ENCODE data around the gene DRC1. TPM values are rescaled to one million over a fixed set of nuclear protein-coding genes. Genes with fewer than 3 reads are reported as not detected.

The DRC1 gene
- total RNA-seq, 4 donors from 2014 or later, result not detected

DNA sequence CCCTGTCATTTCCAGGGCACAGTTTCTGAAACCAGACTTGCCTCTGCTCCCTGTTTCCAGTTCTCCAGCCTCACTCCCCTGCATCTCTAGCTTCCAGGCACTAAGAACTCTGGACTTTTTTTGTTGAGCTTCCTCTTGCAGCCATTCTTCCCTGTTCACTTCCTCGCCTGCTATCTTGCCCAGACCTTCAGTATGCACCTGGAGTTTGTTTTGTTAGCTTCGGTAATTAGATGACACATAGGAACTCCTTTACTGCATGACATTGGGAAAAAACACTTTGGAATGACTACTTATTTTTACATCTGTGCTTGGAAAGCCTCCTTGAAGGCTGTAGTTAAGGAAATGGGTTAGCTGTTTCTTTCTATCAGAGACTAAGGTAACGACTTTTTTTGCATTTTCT lies 41.0 kb downstream of the DRC1 start:
- Histone ChIP-seq H3K4me1 (no peaks in the 10 kb centered on the region), H3K4me3 (no peak overlapping the region), H3K9me3 (no peaks in the 10 kb centered on the region), H3K36me3 (no peaks in the 10 kb centered on the region), H3K27me3 (no peaks in the 10 kb centered on the region), H3K27ac (no peak overlapping the region)
- intact Hi-C loops (cut with DNase I), result no loop called here
- DNase-seq, result no peak
- WGBS, 2 donors, result 55 to 59% methylated on average over 3 of the region's 3 CpGs
- no peak for TF ChIP-seq POLR2A (IDR thresholded peaks at IDR 0.05)
- TF ChIP-seq, protein P1, sequence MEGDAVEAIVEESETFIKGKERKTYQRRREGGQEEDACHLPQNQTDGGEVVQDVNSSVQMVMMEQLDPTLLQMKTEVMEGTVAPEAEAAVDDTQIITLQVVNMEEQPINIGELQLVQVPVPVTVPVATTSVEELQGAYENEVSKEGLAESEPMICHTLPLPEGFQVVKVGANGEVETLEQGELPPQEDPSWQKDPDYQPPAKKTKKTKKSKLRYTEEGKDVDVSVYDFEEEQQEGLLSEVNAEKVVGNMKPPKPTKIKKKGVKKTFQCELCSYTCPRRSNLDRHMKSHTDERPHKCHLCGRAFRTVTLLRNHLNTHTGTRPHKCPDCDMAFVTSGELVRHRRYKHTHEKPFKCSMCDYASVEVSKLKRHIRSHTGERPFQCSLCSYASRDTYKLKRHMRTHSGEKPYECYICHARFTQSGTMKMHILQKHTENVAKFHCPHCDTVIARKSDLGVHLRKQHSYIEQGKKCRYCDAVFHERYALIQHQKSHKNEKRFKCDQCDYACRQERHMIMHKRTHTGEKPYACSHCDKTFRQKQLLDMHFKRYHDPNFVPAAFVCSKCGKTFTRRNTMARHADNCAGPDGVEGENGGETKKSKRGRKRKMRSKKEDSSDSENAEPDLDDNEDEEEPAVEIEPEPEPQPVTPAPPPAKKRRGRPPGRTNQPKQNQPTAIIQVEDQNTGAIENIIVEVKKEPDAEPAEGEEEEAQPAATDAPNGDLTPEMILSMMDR (IDR thresholded peaks at IDR 0.05), result no peak

DNA sequence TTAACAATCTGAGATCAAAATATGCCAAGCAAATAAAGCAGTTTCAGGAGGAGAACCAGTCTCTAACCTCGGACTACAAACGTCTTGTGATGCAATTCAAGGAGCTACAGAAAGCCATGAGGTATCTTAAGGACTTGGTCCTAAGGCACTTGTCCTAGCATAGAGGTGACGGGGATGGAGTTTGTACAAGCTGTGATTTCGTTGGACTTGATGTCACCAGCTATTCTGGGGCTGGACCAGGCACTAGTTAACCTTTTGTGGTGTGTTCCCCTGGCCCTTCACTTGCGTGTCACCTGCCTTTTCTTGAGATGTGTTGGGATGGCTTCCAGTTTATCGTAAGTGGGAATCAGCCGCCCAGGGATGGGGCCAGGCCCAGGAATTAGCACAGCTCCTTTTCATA lies 42.5 kb downstream of the DRC1 start:
- no peaks in the 10 kb centered on the region for H3K36me3 ChIP-seq
- H3K4me1 ChIP-seq, result no peaks in the 10 kb centered on the region
- TF ChIP-seq, protein P1 (IDR thresholded peaks at IDR 0.05), result no peak
- TF ChIP-seq POLR2A (IDR thresholded peaks at IDR 0.05), result no peak
- 75 to 87% methylated on average over 5 to 7 of the region's 7 CpGs for WGBS, 2 donors
- H3K4me3 ChIP-seq, result no peak overlapping the region
- intact Hi-C loops (cut with DNase I), result no loop called here
- no peaks in the 10 kb centered on the region for H3K27me3 ChIP-seq
- DNase-seq, result no peak
- no peaks in the 10 kb centered on the region for H3K9me3 ChIP-seq
- H3K27ac ChIP-seq, result no peak overlapping the region

DNA sequence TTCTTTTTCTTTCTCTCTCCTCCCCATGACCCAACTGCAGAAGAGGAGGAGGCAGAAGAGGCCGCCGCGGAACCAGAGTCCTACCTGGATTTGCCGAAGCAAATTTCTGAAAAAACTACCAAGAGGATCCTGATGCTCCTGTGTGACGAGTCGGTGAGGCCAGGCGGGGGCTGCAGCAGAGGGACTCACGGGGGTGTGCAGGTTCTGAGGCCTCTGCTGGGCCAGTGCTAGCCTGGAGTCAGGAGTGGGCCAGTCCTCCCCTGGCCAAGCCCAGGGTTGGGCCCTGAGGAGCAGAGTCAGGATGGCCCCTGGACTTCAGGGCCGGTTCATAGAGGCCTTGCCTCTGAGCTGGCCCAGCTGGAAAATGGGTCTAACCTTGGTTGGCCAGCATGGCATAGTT lies 46.9 kb downstream of the DRC1 start:
- Histone ChIP-seq H3K4me3 (no peak overlapping the region), H3K27ac (no peak overlapping the region), H3K27me3 (no peaks in the 10 kb centered on the region), H3K4me1 (no peaks in the 10 kb centered on the region), H3K9me3 (no peaks in the 10 kb centered on the region), H3K36me3 (no peaks in the 10 kb centered on the region)
- TF ChIP-seq, protein P1 (IDR thresholded peaks at IDR 0.05), result no peak
- TF ChIP-seq POLR2A (IDR thresholded peaks at IDR 0.05), result no peak
- no peak for DNase-seq
- 92 to 100% methylated on average over 3 to 8 of the region's 9 CpGs for WGBS, 2 donors
- intact Hi-C loops (cut with DNase I), result no loop called here

DNA sequence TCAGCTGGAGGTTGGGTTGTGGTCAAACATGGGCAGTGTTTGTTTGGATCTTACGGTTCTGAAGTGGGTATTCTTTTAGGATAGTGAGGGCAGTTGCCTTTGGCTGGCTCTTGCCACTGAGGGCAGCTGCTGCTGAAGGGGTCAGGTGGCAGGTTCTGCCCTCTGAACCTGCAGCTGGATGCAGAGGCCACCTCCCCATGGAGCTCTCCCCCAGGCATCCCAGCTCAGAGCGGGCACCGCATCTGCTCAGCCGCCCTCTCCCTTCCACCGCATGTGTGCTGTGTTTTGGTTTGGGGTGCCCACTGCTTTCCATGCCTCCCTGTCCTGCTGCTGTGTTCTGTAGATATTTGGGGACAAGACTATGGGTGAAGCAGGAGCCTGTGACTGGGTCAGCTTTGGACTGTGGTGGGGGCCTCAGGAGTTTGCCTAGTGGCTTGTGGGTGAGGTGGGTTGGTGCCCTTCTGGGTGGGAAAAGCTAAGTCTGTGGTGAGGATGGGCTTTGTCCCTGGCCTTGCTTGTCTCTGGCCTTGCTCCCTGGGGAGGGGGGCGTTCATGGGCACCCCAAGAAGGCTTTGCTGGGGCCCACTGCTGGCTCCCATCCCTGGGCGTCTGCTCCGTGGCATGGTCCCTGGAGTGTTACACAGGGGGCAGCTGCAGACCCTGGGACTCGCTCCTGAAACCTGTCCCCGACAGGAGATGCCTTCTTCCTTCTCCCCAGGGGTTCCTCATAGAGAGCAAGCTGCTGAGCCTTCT lies 47.7 kb downstream of the DRC1 start:
- intact Hi-C loops (cut with DNase I), result no loop called here
- whole genome bisulfite sequencing, 2 donors, result 90 to 100% methylated on average over 2 to 6 of the region's 10 CpGs

DNA sequence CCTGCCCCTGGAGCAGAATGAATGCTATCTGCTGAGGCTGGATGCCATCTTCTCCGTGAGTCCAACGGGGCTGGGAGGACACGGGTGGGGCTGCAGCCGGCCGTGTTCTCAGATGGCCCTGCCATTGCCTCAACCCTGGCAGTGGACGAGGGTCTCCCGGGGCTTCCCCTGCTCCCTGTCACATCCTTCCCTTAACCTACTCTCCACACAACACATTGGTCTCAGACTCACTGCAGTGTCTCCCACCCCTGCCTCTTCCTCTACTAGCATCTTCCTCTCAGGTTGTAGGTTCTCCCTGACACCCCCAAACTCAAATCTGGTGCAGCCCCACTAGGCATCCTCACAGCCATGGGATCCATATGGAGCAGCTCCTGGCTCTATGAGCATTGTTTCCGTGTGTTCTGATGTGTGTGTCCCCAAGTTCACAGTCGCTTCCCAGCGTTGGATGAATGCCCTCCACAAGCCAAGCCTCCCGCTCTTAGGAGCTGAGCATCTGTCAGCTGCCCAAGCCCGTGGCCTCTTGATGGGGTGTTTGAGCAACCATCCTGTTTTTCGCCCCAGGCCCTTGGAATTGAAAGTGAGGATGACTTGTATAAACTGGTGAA lies 48.4 kb downstream of the DRC1 start:
- WGBS, 2 donors, result 68 to 84% methylated on average over 11 to 12 of the region's 13 CpGs

More for the DNA sequence above, 47.7 kb downstream of the DRC1 start:
- Histone ChIP-seq H3K9me3 (no peaks in the 10 kb centered on the region), H3K27ac (no peak overlapping the region), H3K4me3 (no peak overlapping the region), H3K4me1 (no peaks in the 10 kb centered on the region), H3K27me3 (no peaks in the 10 kb centered on the region), H3K36me3 (no peaks in the 10 kb centered on the region)
- TF ChIP-seq POLR2A (IDR thresholded peaks at IDR 0.05), result no peak
- TF ChIP-seq, protein P1 (IDR thresholded peaks at IDR 0.05), result no peak
- no peak for DNase-seq

More for the DNA sequence above, 48.4 kb downstream of the DRC1 start:
- intact Hi-C loops (cut with DNase I), result no loop called here
- Histone ChIP-seq H3K27ac (no peak overlapping the region), H3K4me3 (no peak overlapping the region), H3K9me3 (no peaks in the 10 kb centered on the region), H3K36me3 (no peaks in the 10 kb centered on the region), H3K27me3 (no peaks in the 10 kb centered on the region), H3K4me1 (peaks cover 0 to 2% (median 0%) of the 10 kb centered on the region in 3 donors)
- DNase-seq, result no peak
- TF ChIP-seq POLR2A (IDR thresholded peaks at IDR 0.05), result no peak
- TF ChIP-seq, protein P1 (IDR thresholded peaks at IDR 0.05), result no peak

Data from esophagus squamous epithelium (tissue), 5 donors.